ENCODE measurements around the gene PRPS1.

- TF ChIP-seq CTCF (IDR thresholded peaks at IDR 0.05) (peak; percentile 19), EZH2 (IDR thresholded peaks at IDR 0.05) (no peak)
These were observed 49.2 kb downstream of the PRPS1 start for GRCh38 chrX:107677501-107677901.
